ENCODE results near the gene ELFN1.

The ELFN1 gene

DNA sequence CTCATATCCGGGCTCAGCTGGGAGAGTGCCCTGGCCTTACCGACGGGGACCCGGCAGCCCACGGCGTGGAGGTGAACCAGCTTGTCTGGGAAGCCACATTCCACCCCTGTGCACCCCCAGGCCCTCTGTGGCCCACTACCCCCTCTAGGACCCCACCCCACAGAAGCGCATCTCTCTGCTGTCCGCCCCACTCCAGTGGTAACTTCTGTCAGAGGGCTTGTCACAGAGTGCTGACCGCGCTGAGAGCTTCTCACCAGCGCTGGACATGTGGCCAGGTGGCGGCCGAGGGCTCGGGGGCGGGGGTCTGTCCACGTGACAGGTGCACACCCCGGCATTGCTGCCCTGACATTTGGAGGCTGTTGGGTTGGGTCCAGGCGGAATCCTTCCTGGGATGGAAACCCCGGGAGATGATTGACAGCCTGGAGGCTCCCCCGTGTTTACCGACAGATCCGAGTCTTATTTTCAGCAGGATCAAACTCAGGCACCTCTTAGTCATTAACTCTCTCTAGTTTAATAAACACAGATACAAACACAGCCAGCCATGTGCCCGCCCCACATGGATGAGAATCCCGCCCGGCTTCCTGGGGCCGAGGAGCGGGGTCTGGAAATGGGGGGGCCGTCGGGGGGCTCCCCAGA, 5.1 kb downstream of the ELFN1 start:
- TF ChIP-seq, protein P1, sequence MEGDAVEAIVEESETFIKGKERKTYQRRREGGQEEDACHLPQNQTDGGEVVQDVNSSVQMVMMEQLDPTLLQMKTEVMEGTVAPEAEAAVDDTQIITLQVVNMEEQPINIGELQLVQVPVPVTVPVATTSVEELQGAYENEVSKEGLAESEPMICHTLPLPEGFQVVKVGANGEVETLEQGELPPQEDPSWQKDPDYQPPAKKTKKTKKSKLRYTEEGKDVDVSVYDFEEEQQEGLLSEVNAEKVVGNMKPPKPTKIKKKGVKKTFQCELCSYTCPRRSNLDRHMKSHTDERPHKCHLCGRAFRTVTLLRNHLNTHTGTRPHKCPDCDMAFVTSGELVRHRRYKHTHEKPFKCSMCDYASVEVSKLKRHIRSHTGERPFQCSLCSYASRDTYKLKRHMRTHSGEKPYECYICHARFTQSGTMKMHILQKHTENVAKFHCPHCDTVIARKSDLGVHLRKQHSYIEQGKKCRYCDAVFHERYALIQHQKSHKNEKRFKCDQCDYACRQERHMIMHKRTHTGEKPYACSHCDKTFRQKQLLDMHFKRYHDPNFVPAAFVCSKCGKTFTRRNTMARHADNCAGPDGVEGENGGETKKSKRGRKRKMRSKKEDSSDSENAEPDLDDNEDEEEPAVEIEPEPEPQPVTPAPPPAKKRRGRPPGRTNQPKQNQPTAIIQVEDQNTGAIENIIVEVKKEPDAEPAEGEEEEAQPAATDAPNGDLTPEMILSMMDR (conservative IDR thresholded peaks at IDR 0.05; ENCODE audit: low read depth), result no peak
- CTCF ChIA-PET, result interaction anchor here (0.6 to 1.0 kb wide), 3 partner anchors 11 to 937 kb away, joined by 3 to 4 read pairs (median 4); no protein-coding TSS in a partner anchor
- no peak for DNase-seq (ENCODE audit: low spot score)
- no peak overlapping the region for H3K27ac ChIP-seq
- POLR2A ChIA-PET (ENCODE audit: low non-redundant PET), result no interaction called here

DNA sequence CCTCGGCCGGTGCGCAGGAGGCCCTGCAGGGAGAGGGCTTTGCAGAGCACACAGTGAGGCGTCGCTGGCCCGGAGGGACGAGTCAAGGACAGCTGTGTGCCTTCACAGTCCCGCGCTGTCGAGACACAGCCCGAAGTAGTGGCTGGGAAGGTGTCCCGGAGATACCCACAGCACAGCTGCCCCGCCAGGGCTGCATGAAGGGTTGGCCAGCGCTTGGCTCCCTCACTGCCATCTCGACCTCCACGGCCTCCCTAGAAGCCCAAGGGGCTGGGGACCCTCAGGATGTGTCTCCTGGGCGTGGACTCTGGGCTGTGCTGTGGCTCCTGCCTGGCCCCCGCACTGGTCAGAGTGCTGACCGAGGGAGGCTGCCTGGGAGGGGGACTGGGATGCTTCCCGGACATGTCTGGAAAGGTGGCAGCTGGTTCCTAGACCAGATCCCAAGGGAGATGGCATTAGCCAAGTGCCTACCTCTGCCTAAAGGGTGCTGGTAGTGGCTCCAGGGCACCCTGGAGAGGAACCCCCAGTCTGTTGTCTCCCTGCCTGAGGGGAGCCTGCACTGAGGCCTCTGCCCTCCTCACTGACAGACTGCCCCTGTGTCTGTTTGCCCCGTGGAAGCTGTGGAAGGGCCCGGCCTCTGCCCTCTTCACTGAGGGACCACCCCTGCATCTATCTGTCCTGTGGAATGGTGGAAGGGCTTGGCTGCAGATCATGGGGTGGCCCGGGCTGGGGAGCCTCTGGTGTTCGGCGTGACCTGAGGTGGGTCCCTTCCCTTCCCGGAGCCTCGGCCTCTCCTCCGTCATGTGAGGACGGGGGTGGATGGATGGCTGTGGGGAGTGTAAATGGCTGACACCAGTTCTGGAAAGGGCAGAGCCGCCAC, 5.8 kb downstream of the ELFN1 start:
- H3K27ac ChIP-seq, result no peak overlapping the region
- ChIA-PET POLR2A (ENCODE audit: low non-redundant PET) (no interaction called here), CTCF (interaction anchor here (0.6 to 1.0 kb wide), 2 partner anchors 12 to 936 kb away, joined by 4 read pairs; no protein-coding TSS in a partner anchor)
- no peak for DNase-seq (ENCODE audit: low spot score)
- TF ChIP-seq, protein P1 (conservative IDR thresholded peaks at IDR 0.05; ENCODE audit: low read depth), result no peak

DNA sequence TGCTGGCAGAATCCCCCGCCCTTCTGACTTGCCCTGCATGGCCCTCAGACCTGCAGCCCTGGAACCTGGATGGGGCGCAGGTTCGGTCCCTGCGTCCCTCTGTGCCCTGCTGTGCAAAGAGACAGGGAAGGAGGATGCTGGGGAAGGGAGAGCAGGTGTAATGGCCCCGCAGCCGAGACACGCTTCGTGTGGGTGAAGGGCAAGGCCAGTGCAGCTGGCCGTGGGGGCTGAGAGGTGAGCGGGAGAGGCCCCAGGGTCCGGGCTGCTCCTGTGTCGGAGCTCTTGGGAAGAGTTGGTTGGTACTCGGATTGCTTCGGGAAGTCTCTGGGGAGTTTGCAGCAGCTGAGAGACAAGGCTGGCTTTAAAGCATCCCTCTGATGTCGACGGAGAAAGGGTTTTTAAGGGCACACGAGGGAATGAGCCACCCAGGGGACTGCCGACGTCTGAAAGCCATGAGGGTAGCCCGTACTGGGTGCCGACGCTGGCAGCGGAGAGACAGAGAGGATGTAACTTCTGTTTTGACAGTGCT, 6.5 kb downstream of the ELFN1 start:
- no peak for DNase-seq (ENCODE audit: low spot score)
- no peak overlapping the region for H3K27ac ChIP-seq
- CTCF ChIA-PET, result no interaction called here
- POLR2A ChIA-PET (ENCODE audit: low non-redundant PET), result no interaction called here
- TF ChIP-seq, protein P1 (conservative IDR thresholded peaks at IDR 0.05; ENCODE audit: low read depth), result no peak

DNA sequence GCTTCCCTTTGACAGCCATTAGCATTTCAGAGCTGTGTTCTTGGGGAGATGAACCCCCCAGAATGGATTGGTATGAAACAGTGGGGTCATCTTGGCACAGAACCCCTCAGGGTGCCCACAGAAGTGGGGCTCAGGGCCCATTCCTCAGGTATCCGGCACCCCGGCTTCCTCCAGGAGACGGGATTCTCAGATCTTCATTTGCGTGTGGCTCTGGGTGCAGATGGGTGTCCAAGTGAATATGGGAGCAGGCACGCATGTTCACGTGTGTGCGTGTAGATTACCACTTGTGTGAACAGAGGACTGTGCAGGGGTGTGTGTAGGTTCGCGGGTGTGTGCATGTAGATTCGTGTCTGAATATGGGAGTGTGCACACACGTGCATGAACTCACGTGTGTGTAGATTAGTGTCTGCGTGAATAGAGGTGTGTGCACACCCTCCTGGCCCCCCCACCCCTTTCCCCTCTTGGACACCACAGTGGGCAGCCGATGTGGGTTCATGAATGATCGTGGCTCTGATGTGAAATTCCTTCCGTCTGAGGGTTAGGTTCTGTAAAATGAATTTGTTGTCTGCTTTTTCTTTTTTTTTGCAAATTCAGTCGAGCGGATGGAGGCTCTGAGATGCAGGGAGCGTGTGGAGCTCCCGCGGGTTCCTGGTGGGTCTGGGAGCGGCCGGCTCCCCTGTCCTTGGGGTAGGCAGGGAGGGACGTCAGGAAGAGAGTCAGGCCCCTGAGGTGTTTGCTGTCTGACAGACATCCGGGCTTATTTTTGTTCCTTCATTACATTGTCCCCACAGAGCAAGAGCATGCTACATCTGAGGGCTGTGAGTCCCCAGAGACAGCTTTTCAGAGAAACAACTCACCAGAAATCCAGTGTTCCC, 7.4 kb downstream of the ELFN1 start:
- DNase-seq (ENCODE audit: low spot score), result no peak
- ChIA-PET POLR2A (ENCODE audit: low non-redundant PET) (no interaction called here), CTCF (no interaction called here)
- TF ChIP-seq, protein P1 (conservative IDR thresholded peaks at IDR 0.05; ENCODE audit: low read depth), result no peak
- H3K27ac ChIP-seq, result no peak overlapping the region

DNA sequence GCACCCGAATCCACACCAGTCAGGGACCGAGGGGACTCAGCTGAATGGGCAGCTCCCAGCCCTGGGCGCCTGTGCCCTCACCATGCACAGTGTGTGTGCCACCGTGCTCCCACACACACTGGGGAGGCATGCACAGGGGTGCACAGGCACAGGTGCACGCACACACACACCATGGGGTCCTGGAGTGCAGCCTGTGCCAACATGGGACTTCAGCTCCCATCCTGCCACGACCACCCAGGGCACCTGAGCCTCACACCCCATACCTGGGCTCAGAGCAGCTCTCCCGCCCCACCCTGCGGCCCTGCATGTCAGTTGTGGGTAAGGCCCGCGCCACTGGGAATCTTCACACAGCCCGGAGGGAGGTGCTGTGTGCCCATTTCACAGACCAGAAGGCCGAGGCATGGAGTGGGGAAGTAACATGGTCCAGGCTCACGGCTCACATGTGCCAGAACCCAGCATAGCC, 8.0 kb downstream of the ELFN1 start:
- no peak overlapping the region for H3K27ac ChIP-seq
- DNase-seq (ENCODE audit: low spot score), result no peak
- CTCF ChIA-PET, result no interaction called here
- TF ChIP-seq, protein P1 (conservative IDR thresholded peaks at IDR 0.05; ENCODE audit: low read depth), result no peak
- POLR2A ChIA-PET (ENCODE audit: low non-redundant PET), result no interaction called here

Measured in RWPE1 (cell line).